ENCODE results near the gene RALBP1.

The RALBP1 gene

GRCh38 chr18:9559253-9559652 is 83.9 kb downstream of the RALBP1 start:
- H3K9me3 ChIP-seq (ENCODE audit: severe bottlenecking) = no peaks in the 10 kb centered on the region
- ATAC-seq (ENCODE audit: low read depth) = peak; percentile 39
- no peaks in the 10 kb centered on the region for H3K27me3 ChIP-seq (ENCODE audit: insufficient read depth, poor library complexity, severe bottlenecking)
- H3K4me3 ChIP-seq (ENCODE audit: severe bottlenecking) = no peak overlapping the region
- peaks cover 100% of the 10 kb centered on the region for H3K36me3 ChIP-seq (ENCODE audit: low read depth)
- H3K27ac ChIP-seq (ENCODE audit: poor library complexity, severe bottlenecking) = peak overlapping the region; percentile 56
- no peak for TF ChIP-seq CTCF (IDR thresholded peaks at IDR 0.05; ENCODE audit: poor library complexity, severe bottlenecking)
- DNase-seq (ENCODE audit: low spot score) = no peak
- H3K4me1 ChIP-seq (ENCODE audit: insufficient read depth, poor library complexity, severe bottlenecking) = peaks cover 31% of the 10 kb centered on the region

- peaks cover 31% of the 10 kb centered on the region for H3K4me1 ChIP-seq (ENCODE audit: insufficient read depth, poor library complexity, severe bottlenecking)
- TF ChIP-seq CTCF (IDR thresholded peaks at IDR 0.05; ENCODE audit: poor library complexity, severe bottlenecking) = no peak
- ATAC-seq (ENCODE audit: low read depth) (no peak), DNase-seq (ENCODE audit: low spot score) (no peak)
- no peak overlapping the region for H3K27ac ChIP-seq (ENCODE audit: poor library complexity, severe bottlenecking)
- no peaks in the 10 kb centered on the region for H3K9me3 ChIP-seq (ENCODE audit: severe bottlenecking)
- H3K27me3 ChIP-seq (ENCODE audit: insufficient read depth, poor library complexity, severe bottlenecking) = no peaks in the 10 kb centered on the region
- no peak overlapping the region for H3K4me3 ChIP-seq (ENCODE audit: severe bottlenecking)
- peaks cover 98% of the 10 kb centered on the region for H3K36me3 ChIP-seq (ENCODE audit: low read depth)
Observed at GRCh38 chr18:9561759-9562158, 86.4 kb downstream of the RALBP1 start.

- ATAC-seq (ENCODE audit: low read depth) = no peak
- peaks cover 98% of the 10 kb centered on the region for H3K36me3 ChIP-seq (ENCODE audit: low read depth)
- no peak overlapping the region for H3K4me3 ChIP-seq (ENCODE audit: severe bottlenecking)
- no peak overlapping the region for H3K27ac ChIP-seq (ENCODE audit: poor library complexity, severe bottlenecking)
- peaks cover 24% of the 10 kb centered on the region for H3K4me1 ChIP-seq (ENCODE audit: insufficient read depth, poor library complexity, severe bottlenecking)
- no peak for TF ChIP-seq CTCF (IDR thresholded peaks at IDR 0.05; ENCODE audit: poor library complexity, severe bottlenecking)
- DNase-seq (ENCODE audit: low spot score) = no peak
- no peaks in the 10 kb centered on the region for H3K9me3 ChIP-seq (ENCODE audit: severe bottlenecking)
- H3K27me3 ChIP-seq (ENCODE audit: insufficient read depth, poor library complexity, severe bottlenecking) = no peaks in the 10 kb centered on the region
Observed at GRCh38 chr18:9562584-9562983, 87.3 kb downstream of the RALBP1 start.

GRCh38 chr18:9563331-9563730 is 88.0 kb downstream of the RALBP1 start:
- no peak overlapping the region for H3K27ac ChIP-seq (ENCODE audit: poor library complexity, severe bottlenecking)
- no peaks in the 10 kb centered on the region for H3K9me3 ChIP-seq (ENCODE audit: severe bottlenecking)
- no peaks in the 10 kb centered on the region for H3K27me3 ChIP-seq (ENCODE audit: insufficient read depth, poor library complexity, severe bottlenecking)
- DNase-seq (ENCODE audit: low spot score) (no peak), ATAC-seq (ENCODE audit: low read depth) (no peak)
- TF ChIP-seq CTCF (IDR thresholded peaks at IDR 0.05; ENCODE audit: poor library complexity, severe bottlenecking) = no peak
- H3K4me1 ChIP-seq (ENCODE audit: insufficient read depth, poor library complexity, severe bottlenecking) = peaks cover 16% of the 10 kb centered on the region
- H3K36me3 ChIP-seq (ENCODE audit: low read depth) = peaks cover 98% of the 10 kb centered on the region
- no peak overlapping the region for H3K4me3 ChIP-seq (ENCODE audit: severe bottlenecking)

GRCh38 chr18:9565407-9565806 is 90.1 kb downstream of the RALBP1 start:
- Histone ChIP-seq H3K9me3 (ENCODE audit: severe bottlenecking) (no peaks in the 10 kb centered on the region), H3K27me3 (ENCODE audit: insufficient read depth, poor library complexity, severe bottlenecking) (no peaks in the 10 kb centered on the region), H3K27ac (ENCODE audit: poor library complexity, severe bottlenecking) (no peak overlapping the region), H3K4me3 (ENCODE audit: severe bottlenecking) (no peak overlapping the region), H3K36me3 (ENCODE audit: low read depth) (peaks cover 98% of the 10 kb centered on the region), H3K4me1 (ENCODE audit: insufficient read depth, poor library complexity, severe bottlenecking) (no peaks in the 10 kb centered on the region)
- no peak for ATAC-seq (ENCODE audit: low read depth)
- no peak for DNase-seq (ENCODE audit: low spot score)
- TF ChIP-seq CTCF (IDR thresholded peaks at IDR 0.05; ENCODE audit: poor library complexity, severe bottlenecking) = no peak
